COLO668 (cell line): ENCODE measurements around the gene UBQLN3.

Source experiments
- DNase-seq: peaks from one replicate; lab custom pipeline; 2025; ENCODE audit not compliant: unreplicated experiment; lab: John Stamatoyannopoulos, UW

The UBQLN3 gene

GRCh38 chr11:5509803-5510202, at the start of gene UBQLN3:
Gene UBQLN3, minus strand, starts transcription at chr11:5509957. Its CDS starts 399 bp downstream, at chr11:5509558.
- DNase-seq, result no peak

- no peak for DNase-seq
These were observed 48.0 kb upstream of the UBQLN3 start for GRCh38 chr11:5557751-5558150.

- no peak for DNase-seq
These were observed 46.9 kb upstream of the UBQLN3 start for GRCh38 chr11:5556596-5557188.

GRCh38 chr11:5553343-5553742, 43.6 kb upstream of the UBQLN3 start:
- DNase-seq, result no peak

GRCh38 chr11:5550440-5551095, 40.8 kb upstream of the UBQLN3 start:
- DNase-seq, result no peak

- no peak for DNase-seq
These were observed 38.7 kb upstream of the UBQLN3 start, which contains the start of gene OR52H1 for GRCh38 chr11:5548440-5548839. Gene OR52H1, minus strand, starts transcription at chr11:5548540. Its CDS starts 3,035 bp downstream, at chr11:5545505.

GRCh38 chr11:5547982-5548381, 38.2 kb upstream of the UBQLN3 start:
- DNase-seq, result no peak

- DNase-seq, result no peak
These were observed 36.7 kb upstream of the UBQLN3 start for GRCh38 chr11:5546457-5546856.

- DNase-seq, result no peak
These were observed 31.7 kb upstream of the UBQLN3 start for GRCh38 chr11:5541427-5541826.

GRCh38 chr11:5536482-5536881, 26.7 kb upstream of the UBQLN3 start:
- no peak for DNase-seq

- DNase-seq, result no peak
These were observed 24.3 kb upstream of the UBQLN3 start for GRCh38 chr11:5534046-5534445.

GRCh38 chr11:5531053-5531831, 21.5 kb upstream of the UBQLN3 start:
- no peak for DNase-seq

GRCh38 chr11:5528495-5528894, 18.7 kb upstream of the UBQLN3 start:
- DNase-seq, result no peak

- DNase-seq, result no peak
These were observed 18.0 kb upstream of the UBQLN3 start for GRCh38 chr11:5527716-5528115.

GRCh38 chr11:5524756-5525155, 15.0 kb upstream of the UBQLN3 start:
- no peak for DNase-seq

- no peak for DNase-seq
These were observed 12.6 kb upstream of the UBQLN3 start for GRCh38 chr11:5522308-5522707.

- DNase-seq, result no peak
These were observed 11.8 kb upstream of the UBQLN3 start for GRCh38 chr11:5521540-5521939.

- DNase-seq, result no peak
These were observed 6.8 kb upstream of the UBQLN3 start, which contains the start of gene UBQLNL for GRCh38 chr11:5516599-5516998. Gene UBQLNL, minus strand, starts transcription at chr11:5516699. Its CDS starts 258 bp downstream, at chr11:5516441.

- no peak for DNase-seq
These were observed 5.1 kb upstream of the UBQLN3 start for GRCh38 chr11:5514841-5515240.

- no peak for DNase-seq
These were observed 1.2 kb downstream of the UBQLN3 start for GRCh38 chr11:5508605-5509004.

GRCh38 chr11:5507933-5508305, 1.8 kb downstream of the UBQLN3 start:
- no peak for DNase-seq
